ENCODE measurements around the gene FASLG. TPM values are rescaled to one million over a fixed set of nuclear protein-coding genes. Genes with fewer than 3 reads are reported as not detected.
A peak's percentile ranks its signal among the peaks of the same experiment; 100 is the strongest.

The FASLG gene
- polyA plus RNA-seq, 1 experiment, result not detected

DNA sequence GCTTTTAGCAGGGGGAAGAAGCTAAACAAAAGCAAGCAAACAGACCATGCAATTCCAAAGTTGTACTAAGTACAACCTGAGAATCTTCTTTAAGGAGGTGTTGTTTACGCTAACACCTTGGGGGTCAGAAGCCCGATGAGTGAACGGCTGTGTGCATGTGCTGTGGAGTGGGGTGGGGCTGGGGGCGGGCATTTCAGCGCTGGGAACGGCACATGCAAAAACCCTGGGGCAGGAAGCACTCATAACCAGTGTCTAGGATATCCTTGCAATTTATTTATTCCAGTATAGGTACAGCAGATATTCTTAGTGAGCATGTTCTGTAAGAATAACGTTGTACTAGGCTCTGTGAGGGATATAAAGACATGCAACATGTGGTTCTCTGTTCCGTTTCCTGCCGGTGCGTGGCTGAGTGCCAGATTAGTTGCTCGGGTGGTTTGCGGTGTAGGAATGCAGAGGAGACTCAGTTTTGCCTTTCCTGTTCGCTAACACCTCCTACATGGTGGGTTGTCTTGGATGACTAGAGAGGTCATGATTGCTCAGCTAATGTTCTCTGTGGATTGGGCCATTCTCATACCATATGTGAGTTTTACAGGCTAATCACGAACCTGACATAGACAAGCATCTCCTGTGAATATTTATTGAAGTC lies 3.7 kb downstream of the FASLG start:
- POLR2A ChIA-PET, result interaction anchor here (0.6 kb wide), 1 partner anchor 527 kb away, joined by 4 read pairs; no protein-coding TSS in a partner anchor
- Histone ChIP-seq H3K27me3 (ENCODE audit: control insufficient read depth, insufficient read depth, low read length) (no peaks in the 10 kb centered on the region), H3K27ac (ENCODE audit: low read depth, low read length) (no peak overlapping the region), H3K9me3 (ENCODE audit: control insufficient read depth, insufficient read depth, low read length) (no peaks in the 10 kb centered on the region; the same call in 1 of the 2 replicates), H3K4me3 (ENCODE audit: low read depth, low read length) (no peak overlapping the region)
- CTCF ChIA-PET, result no interaction called here
- DNase-seq (ENCODE audit: low read depth, low spot score), result peak; percentile 26
- TF ChIP-seq, protein P1, sequence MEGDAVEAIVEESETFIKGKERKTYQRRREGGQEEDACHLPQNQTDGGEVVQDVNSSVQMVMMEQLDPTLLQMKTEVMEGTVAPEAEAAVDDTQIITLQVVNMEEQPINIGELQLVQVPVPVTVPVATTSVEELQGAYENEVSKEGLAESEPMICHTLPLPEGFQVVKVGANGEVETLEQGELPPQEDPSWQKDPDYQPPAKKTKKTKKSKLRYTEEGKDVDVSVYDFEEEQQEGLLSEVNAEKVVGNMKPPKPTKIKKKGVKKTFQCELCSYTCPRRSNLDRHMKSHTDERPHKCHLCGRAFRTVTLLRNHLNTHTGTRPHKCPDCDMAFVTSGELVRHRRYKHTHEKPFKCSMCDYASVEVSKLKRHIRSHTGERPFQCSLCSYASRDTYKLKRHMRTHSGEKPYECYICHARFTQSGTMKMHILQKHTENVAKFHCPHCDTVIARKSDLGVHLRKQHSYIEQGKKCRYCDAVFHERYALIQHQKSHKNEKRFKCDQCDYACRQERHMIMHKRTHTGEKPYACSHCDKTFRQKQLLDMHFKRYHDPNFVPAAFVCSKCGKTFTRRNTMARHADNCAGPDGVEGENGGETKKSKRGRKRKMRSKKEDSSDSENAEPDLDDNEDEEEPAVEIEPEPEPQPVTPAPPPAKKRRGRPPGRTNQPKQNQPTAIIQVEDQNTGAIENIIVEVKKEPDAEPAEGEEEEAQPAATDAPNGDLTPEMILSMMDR (IDR thresholded peaks at IDR 0.05; ENCODE audit: low read depth, low read length), result no peak

GRCh38 chr1:172663732-172664131 lies 4.8 kb downstream of the FASLG start:
- no peaks in the 10 kb centered on the region; the same call in 1 of the 2 replicates for H3K9me3 ChIP-seq (ENCODE audit: control insufficient read depth, insufficient read depth, low read length)
- H3K4me3 ChIP-seq (ENCODE audit: low read depth, low read length), result no peak overlapping the region
- TF ChIP-seq, protein P1 (IDR thresholded peaks at IDR 0.05; ENCODE audit: low read depth, low read length), result no peak
- H3K27ac ChIP-seq (ENCODE audit: low read depth, low read length), result no peak overlapping the region
- DNase-seq (ENCODE audit: low read depth, low spot score), result no peak
- CTCF ChIA-PET, result no interaction called here
- H3K27me3 ChIP-seq (ENCODE audit: control insufficient read depth, insufficient read depth, low read length), result no peaks in the 10 kb centered on the region
- POLR2A ChIA-PET, result no interaction called here

DNA sequence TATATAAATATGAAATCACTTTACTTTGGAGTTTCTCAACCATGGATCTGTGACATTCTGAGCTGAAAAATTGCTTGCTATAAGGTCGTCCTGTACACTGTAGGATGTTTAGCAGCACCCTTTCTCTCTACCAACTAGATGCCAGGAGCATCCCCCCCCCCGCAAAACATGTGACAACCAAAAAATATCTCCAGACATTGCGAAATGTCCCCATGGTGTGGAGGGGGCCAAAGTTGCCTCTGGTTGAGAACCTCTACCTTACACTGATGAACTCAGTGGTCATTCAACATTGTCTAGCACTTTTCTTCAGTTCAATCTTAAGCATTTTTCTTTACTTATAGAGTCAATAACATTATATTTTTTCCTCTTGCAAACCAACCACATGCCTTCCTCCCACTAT lies 9.2 kb downstream of the FASLG start:
- POLR2A ChIA-PET, result no interaction called here

DNA sequence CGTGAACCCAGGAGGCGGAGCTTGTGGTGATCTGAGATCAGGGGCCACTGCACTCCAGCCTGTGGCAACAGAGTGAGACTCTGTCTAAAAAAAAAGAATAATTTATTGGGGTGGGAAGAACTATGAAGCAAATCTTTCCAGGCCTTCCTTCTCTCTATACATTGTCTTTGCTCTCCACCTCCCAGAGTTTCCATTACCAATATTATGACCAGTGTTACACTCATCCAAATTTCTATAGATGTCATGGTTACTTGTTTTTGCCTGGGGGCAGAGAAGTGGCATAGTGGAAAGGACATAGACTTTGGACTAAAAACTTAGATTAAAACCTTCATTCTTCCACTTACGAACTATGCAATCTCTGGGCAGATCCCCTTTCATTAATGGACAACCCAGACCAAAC lies 10.1 kb downstream of the FASLG start:
- Histone ChIP-seq H3K27me3 (ENCODE audit: control insufficient read depth, insufficient read depth, low read length) (no peaks in the 10 kb centered on the region), H3K27ac (ENCODE audit: low read depth, low read length) (no peak overlapping the region), H3K4me3 (ENCODE audit: low read depth, low read length) (no peak overlapping the region), H3K9me3 (ENCODE audit: control insufficient read depth, insufficient read depth, low read length) (no peaks in the 10 kb centered on the region)
- ChIA-PET CTCF (no interaction called here), POLR2A (no interaction called here)
- no peak for DNase-seq (ENCODE audit: low read depth, low spot score)
- TF ChIP-seq, protein P1 (IDR thresholded peaks at IDR 0.05; ENCODE audit: low read depth, low read length), result no peak

More for the DNA sequence above, 9.2 kb downstream of the FASLG start:
- no peak overlapping the region for H3K27ac ChIP-seq (ENCODE audit: low read depth, low read length)
- no peaks in the 10 kb centered on the region for H3K27me3 ChIP-seq (ENCODE audit: control insufficient read depth, insufficient read depth, low read length)
- DNase-seq (ENCODE audit: low read depth, low spot score), result no peak
- CTCF ChIA-PET, result interaction anchor here (1.2 kb wide), 1 partner anchor 52 kb away, joined by 4 read pairs; no protein-coding TSS in a partner anchor
- TF ChIP-seq, protein P1 (IDR thresholded peaks at IDR 0.05; ENCODE audit: low read depth, low read length), result no peak
- no peak overlapping the region for H3K4me3 ChIP-seq (ENCODE audit: low read depth, low read length)
- no peaks in the 10 kb centered on the region for H3K9me3 ChIP-seq (ENCODE audit: control insufficient read depth, insufficient read depth, low read length)

DNA sequence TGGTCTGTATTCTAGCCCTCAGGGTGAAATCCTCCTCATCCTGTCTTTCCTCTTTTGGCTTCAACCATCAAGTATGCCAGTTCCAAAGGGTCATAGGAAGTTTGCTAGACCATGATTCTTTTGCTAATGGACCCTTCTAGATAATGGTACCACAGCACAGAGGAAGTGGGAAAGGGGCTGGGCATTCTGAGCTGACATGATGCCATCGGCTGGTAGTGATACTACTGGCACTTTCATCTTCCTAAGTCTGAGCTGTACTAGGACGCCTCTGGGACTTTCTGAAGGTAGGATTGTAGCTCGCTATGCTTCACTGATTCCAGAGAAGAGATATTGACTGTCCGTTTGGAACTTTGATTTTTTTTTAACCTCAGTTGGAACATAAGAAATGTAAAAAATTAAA lies 11.4 kb downstream of the FASLG start:
- DNase-seq (ENCODE audit: low read depth, low spot score), result no peak
- Histone ChIP-seq H3K27me3 (ENCODE audit: control insufficient read depth, insufficient read depth, low read length) (no peaks in the 10 kb centered on the region), H3K4me3 (ENCODE audit: low read depth, low read length) (no peak overlapping the region), H3K9me3 (ENCODE audit: control insufficient read depth, insufficient read depth, low read length) (no peaks in the 10 kb centered on the region), H3K27ac (ENCODE audit: low read depth, low read length) (no peak overlapping the region)
- POLR2A ChIA-PET, result no interaction called here
- TF ChIP-seq, protein P1 (IDR thresholded peaks at IDR 0.05; ENCODE audit: low read depth, low read length), result no peak
- CTCF ChIA-PET, result no interaction called here
